GM20000 (cell line): ENCODE results near the gene FAM149B1.
A peak's percentile ranks its signal among the peaks of the same experiment; 100 is the strongest.

ENCODE experiments used
- DNase-seq: peaks from one replicate; pipeline ENCODE4 v3.0.0; 2012; ENCODE audit warnings: low spot score
- TF ChIP-seq, protein P1 (sequence below): IDR thresholded peaks from 2 replicates; pipeline ENCODE4 v1.5.1; 2012; ENCODE audit warnings: mild to moderate bottlenecking, control low read depth; ENCODE audit errors: extremely low read depth, missing control alignments

FAM149B1 gene

DNA sequence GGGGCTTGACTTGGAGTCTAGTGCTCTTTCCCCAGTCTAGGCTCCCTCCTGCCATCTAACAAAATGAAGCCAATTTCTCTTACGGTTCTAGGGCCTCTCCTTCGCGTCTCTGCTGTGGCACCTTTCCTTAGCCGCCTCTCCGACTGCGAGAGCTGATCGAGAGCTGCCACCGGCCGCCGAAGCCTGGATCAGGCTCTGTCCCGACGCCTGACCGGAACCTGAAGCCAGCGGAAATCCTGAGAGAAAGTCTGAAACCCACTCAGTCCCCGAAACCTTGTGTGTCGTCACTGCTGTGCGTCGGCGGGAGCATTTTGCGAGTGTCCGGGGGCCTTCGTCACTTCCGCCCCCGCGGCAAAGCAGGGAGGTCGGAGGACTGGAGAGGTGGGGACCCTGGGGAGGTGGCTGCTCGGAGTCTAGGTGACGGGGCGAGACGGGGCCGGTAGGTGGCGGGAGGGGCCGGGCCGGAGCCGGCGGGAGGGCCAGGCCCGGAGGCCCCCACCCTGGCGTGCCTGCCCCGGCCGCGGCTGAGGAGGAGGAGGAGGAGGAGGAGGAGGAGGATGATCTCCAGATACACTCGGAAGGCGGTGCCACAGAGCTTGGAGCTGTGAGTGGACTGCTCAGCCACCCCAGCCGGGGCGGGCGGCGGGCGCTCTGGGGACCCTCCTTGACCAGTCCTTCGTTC lies at the start of gene FAM149B1, which contains the start of gene ECD:
Gene FAM149B1 (plus strand): TSS at position 337 of the 682 bp plus-strand sequence. CDS start 221 bp downstream, at position 558.
Gene ECD (minus strand): TSS at position 226 of the 682 bp plus-strand sequence. CDS start 4,071 bp downstream, outside the sequence.
- DNase-seq = peak; percentile 92
- TF ChIP-seq, protein P1, sequence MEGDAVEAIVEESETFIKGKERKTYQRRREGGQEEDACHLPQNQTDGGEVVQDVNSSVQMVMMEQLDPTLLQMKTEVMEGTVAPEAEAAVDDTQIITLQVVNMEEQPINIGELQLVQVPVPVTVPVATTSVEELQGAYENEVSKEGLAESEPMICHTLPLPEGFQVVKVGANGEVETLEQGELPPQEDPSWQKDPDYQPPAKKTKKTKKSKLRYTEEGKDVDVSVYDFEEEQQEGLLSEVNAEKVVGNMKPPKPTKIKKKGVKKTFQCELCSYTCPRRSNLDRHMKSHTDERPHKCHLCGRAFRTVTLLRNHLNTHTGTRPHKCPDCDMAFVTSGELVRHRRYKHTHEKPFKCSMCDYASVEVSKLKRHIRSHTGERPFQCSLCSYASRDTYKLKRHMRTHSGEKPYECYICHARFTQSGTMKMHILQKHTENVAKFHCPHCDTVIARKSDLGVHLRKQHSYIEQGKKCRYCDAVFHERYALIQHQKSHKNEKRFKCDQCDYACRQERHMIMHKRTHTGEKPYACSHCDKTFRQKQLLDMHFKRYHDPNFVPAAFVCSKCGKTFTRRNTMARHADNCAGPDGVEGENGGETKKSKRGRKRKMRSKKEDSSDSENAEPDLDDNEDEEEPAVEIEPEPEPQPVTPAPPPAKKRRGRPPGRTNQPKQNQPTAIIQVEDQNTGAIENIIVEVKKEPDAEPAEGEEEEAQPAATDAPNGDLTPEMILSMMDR = no peak

DNA sequence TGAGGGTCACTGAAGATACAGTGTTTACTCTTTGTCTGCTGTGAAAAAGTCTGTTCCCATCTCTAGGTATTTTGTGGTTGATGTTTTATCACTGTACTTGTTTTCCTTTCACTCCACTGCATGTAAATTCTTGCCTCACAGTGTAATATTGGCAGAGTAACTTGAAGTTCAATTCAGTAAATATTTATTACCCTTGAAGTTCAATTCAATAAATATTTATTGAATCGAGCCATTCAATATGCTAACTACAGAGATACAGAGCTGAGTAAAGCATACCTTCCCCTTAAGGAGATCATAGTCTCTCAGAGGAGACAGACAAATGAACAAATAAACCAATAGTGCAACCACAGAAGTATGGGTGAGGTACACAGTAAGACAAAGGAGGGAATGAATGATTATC lies 48.5 kb upstream of the FAM149B1 start:
- no peak for DNase-seq
- TF ChIP-seq, protein P1 = no peak

DNA sequence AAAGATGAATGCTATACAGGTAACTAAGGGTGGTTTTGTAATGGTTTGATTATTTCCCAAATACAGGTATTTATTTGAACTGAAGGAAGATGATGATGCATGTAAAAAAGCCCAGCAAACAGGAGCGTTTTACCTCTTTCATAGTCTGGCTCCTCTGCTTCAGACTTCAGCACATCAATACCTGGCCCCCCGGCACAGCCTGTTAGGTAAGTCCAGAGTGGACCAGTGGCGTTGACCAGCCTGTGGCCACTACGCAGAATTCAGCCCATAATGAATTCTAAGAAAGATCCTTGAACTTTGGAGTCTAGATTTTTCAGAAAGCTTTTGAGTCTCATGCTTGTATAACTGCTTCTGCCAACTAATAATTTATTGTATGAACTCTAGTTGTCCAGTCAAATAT lies 48.0 kb upstream of the FAM149B1 start:
- TF ChIP-seq, protein P1 = no peak
- DNase-seq = no peak

DNA sequence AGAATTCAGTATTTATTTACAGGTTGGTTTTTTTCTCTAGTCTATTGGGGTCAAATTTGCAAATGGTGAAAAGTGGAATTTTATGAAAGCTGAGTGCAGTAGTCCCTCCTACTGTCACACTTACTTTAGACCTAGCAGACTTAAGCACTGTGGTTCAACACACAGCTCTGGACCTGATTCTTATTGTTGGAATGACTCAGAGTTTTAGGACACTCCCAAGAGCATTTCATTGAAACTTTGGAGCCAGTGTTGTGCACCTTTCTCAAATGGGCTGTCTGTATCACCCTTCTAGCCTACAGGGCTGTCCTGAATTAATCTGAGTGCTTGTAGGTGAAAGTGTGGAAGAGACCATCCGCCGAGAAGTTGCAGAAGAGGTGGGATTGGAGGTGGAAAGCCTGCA lies 41.6 kb upstream of the FAM149B1 start:
- TF ChIP-seq, protein P1 = no peak
- no peak for DNase-seq

DNA sequence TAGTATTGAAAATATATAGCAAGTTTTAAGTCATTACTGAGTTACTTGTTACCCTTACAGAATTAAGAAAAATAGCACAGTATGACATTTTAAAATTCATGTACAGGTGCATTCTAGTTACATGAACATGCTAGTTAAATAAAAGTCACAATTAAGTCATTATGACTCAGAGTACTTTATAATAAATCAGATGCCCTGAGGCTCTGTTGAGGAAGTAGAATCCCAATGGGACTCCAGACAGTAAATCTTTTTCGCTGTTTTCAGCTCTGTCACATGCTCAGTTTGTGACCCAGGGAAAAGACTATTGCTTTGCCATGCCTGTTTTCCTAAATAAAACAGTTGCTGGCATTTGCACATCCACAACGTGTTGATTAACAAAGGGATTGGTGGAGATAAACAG lies 36.6 kb upstream of the FAM149B1 start:
- DNase-seq = no peak
- TF ChIP-seq, protein P1 = no peak

DNA sequence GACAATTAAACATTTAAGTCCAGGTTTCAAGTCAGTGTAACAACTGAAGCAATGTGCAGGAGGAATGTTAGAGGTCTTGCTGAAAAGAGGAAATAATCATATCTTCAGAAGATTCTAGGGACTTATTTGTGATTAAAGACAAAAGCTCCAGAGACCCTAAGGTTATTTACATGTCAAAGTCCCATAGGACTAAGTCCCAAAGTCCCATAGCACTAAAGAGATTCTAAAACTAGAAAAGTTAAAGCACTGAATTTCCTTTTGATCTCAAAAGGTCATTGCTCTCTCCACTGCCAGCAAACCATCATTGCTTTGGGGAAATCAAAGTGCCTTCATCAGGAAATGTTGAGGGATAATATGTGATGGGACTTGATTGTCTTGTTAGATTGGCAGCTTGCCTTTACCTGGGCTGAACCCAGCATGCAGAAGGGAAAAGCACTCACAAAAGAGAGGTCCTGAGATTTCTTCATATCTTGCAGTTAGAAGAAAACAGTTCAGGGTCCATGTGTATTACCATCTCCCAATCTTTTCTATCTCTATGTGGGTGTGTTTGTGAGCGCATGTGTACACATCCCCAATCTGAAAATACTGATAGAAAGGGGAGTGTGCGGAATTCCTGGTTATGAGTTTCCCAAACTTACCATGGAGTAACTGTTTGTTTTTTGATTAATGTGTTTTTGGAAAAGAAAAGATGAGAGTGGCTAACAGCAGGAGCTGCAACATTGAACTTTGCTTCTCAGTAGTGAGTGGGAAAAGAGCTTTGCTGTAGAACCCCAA lies 35.8 kb upstream of the FAM149B1 start:
- DNase-seq = no peak
- TF ChIP-seq, protein P1 = no peak

DNA sequence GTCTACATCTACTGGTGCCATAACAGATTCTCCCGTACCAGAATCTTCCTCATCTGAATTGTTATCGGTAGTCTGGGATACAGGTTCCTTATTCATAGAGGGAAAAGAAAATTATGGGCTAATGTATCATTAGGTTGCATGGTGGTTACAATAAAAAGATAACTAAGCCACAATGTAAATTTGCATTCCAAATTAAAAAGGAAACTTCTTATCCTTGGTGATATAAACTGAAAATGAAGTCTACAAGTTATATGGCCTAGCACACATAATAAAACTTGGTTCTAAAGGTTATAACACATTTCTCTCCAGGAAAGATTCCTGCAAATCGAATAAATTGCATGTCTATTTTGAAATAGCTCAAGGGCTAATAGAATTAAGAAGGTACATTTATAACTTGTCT lies 33.2 kb upstream of the FAM149B1 start:
- TF ChIP-seq, protein P1 = no peak
- no peak for DNase-seq
